GM18519 (cell line): ENCODE data around the gene GABBR1.
"Not testable (repeated sequence)": the region's sequence is repeated elsewhere in the genome, so short reads cannot be mapped to it uniquely, and the experiment has no call there.

Experiments used
- ATAC-seq: cut with Tn5 transposase; IDR thresholded peaks from one replicate; pipeline ENCODE4 v1.9.1; 2021; ENCODE audit warnings: mild to moderate bottlenecking, moderate library complexity; ENCODE audit not compliant: unreplicated experiment, low FRiP score

Gene GABBR1

GRCh38 chr6:29632789-29633533 is at the start of gene GABBR1:
GABBR1 (minus strand) TSS chr6:29633183; CDS start chr6:29632385, 798 bp downstream.
- no peak for ATAC-seq

- ATAC-seq: no peak
These were observed 48.8 kb upstream of the GABBR1 start for GRCh38 chr6:29681811-29682210.

GRCh38 chr6:29680904-29681303 is 47.9 kb upstream of the GABBR1 start, which contains the start of gene ZFP57:
ZFP57 (minus strand) TSS chr6:29681152; CDS start chr6:29677003, 4,149 bp downstream.
- ATAC-seq: no peak

- no peak for ATAC-seq
These were observed 47.4 kb upstream of the GABBR1 start for GRCh38 chr6:29680416-29680815.

GRCh38 chr6:29679962-29680361 is 47.0 kb upstream of the GABBR1 start:
- no peak for ATAC-seq

GRCh38 chr6:29678114-29678513 is 45.1 kb upstream of the GABBR1 start:
- ATAC-seq: no peak

- no peak for ATAC-seq
These were observed 44.1 kb upstream of the GABBR1 start for GRCh38 chr6:29676981-29677601.

GRCh38 chr6:29675561-29675960 is 42.6 kb upstream of the GABBR1 start:
- no peak for ATAC-seq

- ATAC-seq: no peak
These were observed 41.0 kb upstream of the GABBR1 start for GRCh38 chr6:29674008-29674407.

- ATAC-seq: no peak
These were observed 40.2 kb upstream of the GABBR1 start for GRCh38 chr6:29673161-29673560.

- not testable (repeated sequence) for ATAC-seq
These were observed 39.1 kb upstream of the GABBR1 start for GRCh38 chr6:29672116-29672515.

- ATAC-seq: no peak
These were observed 38.0 kb upstream of the GABBR1 start for GRCh38 chr6:29671026-29671425.

- ATAC-seq: no peak
These were observed 34.2 kb upstream of the GABBR1 start for GRCh38 chr6:29667158-29667557.

- no peak for ATAC-seq
These were observed 33.8 kb upstream of the GABBR1 start for GRCh38 chr6:29666826-29667130.

- no peak for ATAC-seq
These were observed 33.2 kb upstream of the GABBR1 start for GRCh38 chr6:29665942-29666825.

- no peak for ATAC-seq
These were observed 30.5 kb upstream of the GABBR1 start for GRCh38 chr6:29663300-29664042.

GRCh38 chr6:29661502-29662141 is 28.6 kb upstream of the GABBR1 start:
- not testable (repeated sequence) for ATAC-seq

- no peak for ATAC-seq
These were observed 28.1 kb upstream of the GABBR1 start for GRCh38 chr6:29661071-29661470.

GRCh38 chr6:29656798-29657197 is 23.8 kb upstream of the GABBR1 start, which contains the start of gene MOG:
MOG (plus strand) TSS chr6:29657092; CDS start chr6:29657210, 118 bp downstream.
- no peak for ATAC-seq

GRCh38 chr6:29656157-29656556 is 23.2 kb upstream of the GABBR1 start:
- no peak for ATAC-seq
